ENCODE results near the gene SPTLC1.
"Not testable (repeated sequence)": the region's sequence is repeated elsewhere in the genome, so short reads cannot be mapped to it uniquely, and the experiment has no call there.

DNA sequence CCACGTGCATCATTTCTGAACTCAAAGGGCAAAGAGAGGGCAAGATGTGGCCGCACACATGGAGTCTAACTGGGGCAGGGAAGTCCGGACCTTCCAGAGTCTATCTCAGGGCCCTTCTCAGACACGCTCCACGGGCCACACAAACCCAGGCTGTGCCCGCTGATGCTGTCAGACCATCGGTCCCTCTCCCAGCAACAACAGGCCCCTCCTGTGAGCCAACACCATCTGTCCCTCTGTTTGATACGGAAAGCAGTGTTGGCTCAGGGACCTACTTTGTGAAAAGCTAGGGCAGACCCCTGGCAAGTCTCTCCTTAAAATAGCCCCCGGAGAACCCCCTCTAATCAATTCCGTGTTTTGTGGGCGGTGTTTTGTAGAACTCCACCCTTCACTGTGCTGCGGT lies 40.5 kb upstream of the SPTLC1 start:
- TF ChIP-seq, protein P1, sequence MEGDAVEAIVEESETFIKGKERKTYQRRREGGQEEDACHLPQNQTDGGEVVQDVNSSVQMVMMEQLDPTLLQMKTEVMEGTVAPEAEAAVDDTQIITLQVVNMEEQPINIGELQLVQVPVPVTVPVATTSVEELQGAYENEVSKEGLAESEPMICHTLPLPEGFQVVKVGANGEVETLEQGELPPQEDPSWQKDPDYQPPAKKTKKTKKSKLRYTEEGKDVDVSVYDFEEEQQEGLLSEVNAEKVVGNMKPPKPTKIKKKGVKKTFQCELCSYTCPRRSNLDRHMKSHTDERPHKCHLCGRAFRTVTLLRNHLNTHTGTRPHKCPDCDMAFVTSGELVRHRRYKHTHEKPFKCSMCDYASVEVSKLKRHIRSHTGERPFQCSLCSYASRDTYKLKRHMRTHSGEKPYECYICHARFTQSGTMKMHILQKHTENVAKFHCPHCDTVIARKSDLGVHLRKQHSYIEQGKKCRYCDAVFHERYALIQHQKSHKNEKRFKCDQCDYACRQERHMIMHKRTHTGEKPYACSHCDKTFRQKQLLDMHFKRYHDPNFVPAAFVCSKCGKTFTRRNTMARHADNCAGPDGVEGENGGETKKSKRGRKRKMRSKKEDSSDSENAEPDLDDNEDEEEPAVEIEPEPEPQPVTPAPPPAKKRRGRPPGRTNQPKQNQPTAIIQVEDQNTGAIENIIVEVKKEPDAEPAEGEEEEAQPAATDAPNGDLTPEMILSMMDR (IDR thresholded peaks at IDR 0.05): not testable (repeated sequence)
- TF ChIP-seq POLR2A (IDR thresholded peaks at IDR 0.05): not testable (repeated sequence)
